NT2/D1 (cell line): Measurements from ENCODE around the gene CERS3.

Experiments
- DNase-seq: peaks from one replicate; pipeline ENCODE4 v3.0.0-alpha.2; 2011; ENCODE audit warnings: low read depth, low spot score
- H3K27me3 ChIP-seq: 2 replicates; pipeline ENCODE4 v1.6.0; 2011; ENCODE audit warnings: mild to moderate bottlenecking; ENCODE audit not compliant: insufficient read length, insufficient read depth
- H3K36me3 ChIP-seq: 2 replicates; pipeline ENCODE4 v1.6.1; 2011; ENCODE audit warnings: mild to moderate bottlenecking, low read length, mixed read lengths; ENCODE audit not compliant: insufficient read depth, insufficient read length
- H3K4me1 ChIP-seq: 2 replicates; pipeline ENCODE4 v1.5.1; 2011; ENCODE audit not compliant: insufficient read depth, insufficient read length
- H3K4me3 ChIP-seq: 2 replicates; pipeline ENCODE4 v1.5.1; 2011; ENCODE audit warnings: low read depth; ENCODE audit not compliant: insufficient read length
- H3K9ac ChIP-seq: 2 replicates; pipeline ENCODE4 v1.6.0; 2011; ENCODE audit warnings: low read depth; ENCODE audit not compliant: insufficient read length
- H3K9me3 ChIP-seq: 2 replicates; pipeline ENCODE4 v1.5.1; 2011; ENCODE audit warnings: mild to moderate bottlenecking, low read length; ENCODE audit not compliant: insufficient read depth
- SUZ12 ChIP-seq: IDR thresholded peaks from 2 replicates; pipeline ENCODE4 v1.6.1; 2011; ENCODE audit not compliant: insufficient read length, insufficient read depth; ENCODE audit errors: extremely low read depth
- YY1 ChIP-seq: IDR thresholded peaks from 2 replicates; pipeline ENCODE4 v1.6.1; 2011; ENCODE audit not compliant: insufficient read length, insufficient read depth
- ZNF274 ChIP-seq: IDR thresholded peaks from 2 replicates; pipeline ENCODE4 v1.6.1; 2011; ENCODE audit warnings: mild to moderate bottlenecking, low read depth, low read length

The CERS3 gene

DNA sequence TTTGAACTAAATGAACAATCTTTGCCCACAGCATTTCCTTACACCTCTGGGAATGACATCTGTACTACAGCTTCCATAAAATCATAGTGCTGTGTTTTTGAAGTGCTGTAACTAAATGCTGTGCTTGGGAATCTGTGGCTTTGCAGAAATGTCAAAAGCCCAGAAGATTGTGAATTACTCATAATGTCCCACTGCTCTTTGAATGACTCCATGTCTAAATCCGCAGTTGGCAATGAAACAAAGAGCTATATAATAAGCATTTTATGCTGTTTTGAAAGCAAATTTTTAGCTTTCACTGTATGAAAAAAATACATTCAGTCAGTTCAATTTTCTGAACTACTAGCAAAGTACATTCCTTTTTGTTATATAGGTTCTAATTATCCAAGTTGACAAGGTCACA lies 98.3 kb downstream of the CERS3 start:
- H3K9me3 ChIP-seq, result peaks cover 11% of the 10 kb centered on the region
- no peak overlapping the region for H3K9ac ChIP-seq
- H3K4me1 ChIP-seq, result no peaks in the 10 kb centered on the region
- no peaks in the 10 kb centered on the region for H3K36me3 ChIP-seq
- no peaks in the 10 kb centered on the region for H3K27me3 ChIP-seq
- TF ChIP-seq SUZ12 (no peak), ZNF274 (no peak), YY1 (no peak)
- no peak for DNase-seq
- no peak overlapping the region for H3K4me3 ChIP-seq

DNA sequence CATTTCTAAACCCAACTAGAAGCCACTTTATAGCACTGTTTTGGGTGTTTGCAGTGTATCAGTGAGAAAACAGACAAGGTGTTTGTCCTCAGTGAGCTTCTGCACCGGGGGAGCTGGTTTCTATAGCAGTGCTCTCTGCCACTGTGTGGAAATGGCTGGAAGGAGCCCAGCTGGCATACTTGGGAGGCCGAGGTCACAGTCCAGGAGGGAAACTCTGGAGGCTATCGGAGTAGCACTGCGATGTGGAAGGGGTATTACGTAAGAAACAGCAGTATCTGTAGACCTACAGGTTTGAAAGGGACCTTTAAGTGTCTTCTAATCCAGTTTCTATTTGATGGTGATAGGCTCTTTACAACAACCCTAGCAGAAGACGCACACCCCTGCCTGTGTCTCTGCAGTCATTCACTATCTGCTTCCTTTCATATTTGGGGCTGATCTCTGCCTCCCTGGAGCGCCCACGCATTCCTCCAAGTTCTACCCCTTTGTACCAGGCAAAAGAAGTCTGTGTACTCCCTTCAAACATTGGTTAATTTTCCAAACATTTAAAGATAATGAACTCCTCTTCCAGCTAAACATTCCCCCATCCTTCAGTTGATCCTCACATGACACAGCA lies 99.5 kb downstream of the CERS3 start:
- Histone ChIP-seq H3K9me3 (peaks cover 23% of the 10 kb centered on the region), H3K4me1 (peaks cover 2% of the 10 kb centered on the region), H3K27me3 (no peaks in the 10 kb centered on the region), H3K4me3 (no peak overlapping the region), H3K9ac (no peak overlapping the region), H3K36me3 (no peaks in the 10 kb centered on the region)
- DNase-seq, result no peak
- no peak for TF ChIP-seq SUZ12
- no peak for TF ChIP-seq ZNF274
- no peak for TF ChIP-seq YY1

- Histone ChIP-seq H3K9me3 (peaks cover 33% of the 10 kb centered on the region), H3K27me3 (no peaks in the 10 kb centered on the region), H3K4me1 (peaks cover 2% of the 10 kb centered on the region), H3K4me3 (no peak overlapping the region), H3K9ac (no peak overlapping the region), H3K36me3 (no peaks in the 10 kb centered on the region)
- TF ChIP-seq ZNF274 (no peak), SUZ12 (no peak), YY1 (no peak)
- DNase-seq, result no peak
These were observed 101.8 kb downstream of the CERS3 start for GRCh38 chr15:100426937-100427336.

GRCh38 chr15:100405179-100405578 lies 123.6 kb downstream of the CERS3 start:
- Histone ChIP-seq H3K9ac (no peak overlapping the region), H3K9me3 (peaks cover 13% of the 10 kb centered on the region), H3K27me3 (no peaks in the 10 kb centered on the region), H3K4me3 (no peak overlapping the region), H3K4me1 (no peaks in the 10 kb centered on the region), H3K36me3 (no peaks in the 10 kb centered on the region)
- DNase-seq, result no peak
- TF ChIP-seq YY1, result no peak
- TF ChIP-seq SUZ12, result no peak

DNA sequence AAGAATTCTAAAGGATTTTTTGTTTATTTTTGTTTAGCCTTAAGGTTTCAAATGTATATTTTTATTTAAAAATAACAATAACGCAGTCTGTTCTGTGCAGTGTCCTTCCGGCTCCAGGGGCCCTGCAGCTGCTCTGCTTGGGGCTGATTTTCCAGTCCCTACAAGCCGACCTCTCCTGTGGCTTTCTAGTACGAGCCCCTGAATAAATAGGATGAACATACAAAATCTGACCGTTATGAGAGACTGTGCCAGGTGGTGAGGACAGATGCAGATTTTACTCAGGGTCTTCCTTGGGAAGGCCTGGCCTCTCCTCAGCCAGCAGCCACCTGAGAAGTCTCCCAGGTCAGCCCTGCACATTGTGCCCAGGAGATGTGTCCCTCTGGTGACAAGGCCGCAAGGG lies 127.8 kb downstream of the CERS3 start:
- Histone ChIP-seq H3K9ac (no peak overlapping the region), H3K36me3 (no peaks in the 10 kb centered on the region), H3K27me3 (no peaks in the 10 kb centered on the region), H3K4me3 (no peak overlapping the region), H3K9me3 (peaks cover 13% of the 10 kb centered on the region; the same call in 1 of the 2 replicates), H3K4me1 (no peaks in the 10 kb centered on the region)
- no peak for DNase-seq
- TF ChIP-seq SUZ12 (no peak), ZNF274 (no peak), YY1 (no peak)

GRCh38 chr15:100394736-100395440 lies 133.9 kb downstream of the CERS3 start:
- no peak for DNase-seq
- no peak overlapping the region for H3K9ac ChIP-seq
- H3K36me3 ChIP-seq, result no peaks in the 10 kb centered on the region
- H3K4me1 ChIP-seq, result no peaks in the 10 kb centered on the region
- H3K9me3 ChIP-seq, result no peaks in the 10 kb centered on the region
- H3K27me3 ChIP-seq, result no peaks in the 10 kb centered on the region
- no peak overlapping the region for H3K4me3 ChIP-seq
- no peak for TF ChIP-seq YY1
- no peak for TF ChIP-seq SUZ12
- no peak for TF ChIP-seq ZNF274

DNA sequence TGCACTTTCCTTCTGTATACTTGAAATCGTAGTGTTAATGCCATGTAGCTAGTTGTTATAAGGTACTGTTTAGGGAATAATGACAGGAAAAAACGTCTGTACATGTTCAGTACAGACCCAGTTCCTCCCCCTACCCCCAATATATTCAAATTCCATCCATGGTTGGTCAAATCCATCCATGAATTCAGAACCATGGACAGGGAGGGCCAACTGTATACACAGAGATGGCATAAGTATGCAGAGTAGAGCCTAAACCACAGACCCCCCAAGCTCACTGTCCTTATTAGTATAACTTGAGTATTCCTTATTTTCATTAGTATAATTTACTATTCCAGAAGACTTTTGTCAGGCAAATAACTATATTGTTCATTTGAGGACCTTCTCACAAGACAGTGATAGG lies 135.7 kb downstream of the CERS3 start:
- no peak for DNase-seq
- Histone ChIP-seq H3K27me3 (no peaks in the 10 kb centered on the region), H3K4me3 (no peak overlapping the region), H3K4me1 (no peaks in the 10 kb centered on the region), H3K9me3 (peaks cover 12% of the 10 kb centered on the region; the same call in 1 of the 2 replicates), H3K36me3 (no peaks in the 10 kb centered on the region), H3K9ac (no peak overlapping the region)
- TF ChIP-seq ZNF274, result no peak
- no peak for TF ChIP-seq SUZ12
- no peak for TF ChIP-seq YY1
